T follicular helper cell (primary cell): ENCODE results near the gene TMEM221.

Source experiments
- DNase-seq: peaks from one replicate; pipeline ENCODE4 v3.0.0-alpha.2; 2020; ENCODE audit warnings: low read depth

The TMEM221 gene

GRCh38 chr19:17441241-17442021 lies 7.0 kb downstream of the TMEM221 start:
- no peak for DNase-seq

- DNase-seq: no peak
Measured at GRCh38 chr19:17436874-17437267, 11.6 kb downstream of the TMEM221 start.

DNA sequence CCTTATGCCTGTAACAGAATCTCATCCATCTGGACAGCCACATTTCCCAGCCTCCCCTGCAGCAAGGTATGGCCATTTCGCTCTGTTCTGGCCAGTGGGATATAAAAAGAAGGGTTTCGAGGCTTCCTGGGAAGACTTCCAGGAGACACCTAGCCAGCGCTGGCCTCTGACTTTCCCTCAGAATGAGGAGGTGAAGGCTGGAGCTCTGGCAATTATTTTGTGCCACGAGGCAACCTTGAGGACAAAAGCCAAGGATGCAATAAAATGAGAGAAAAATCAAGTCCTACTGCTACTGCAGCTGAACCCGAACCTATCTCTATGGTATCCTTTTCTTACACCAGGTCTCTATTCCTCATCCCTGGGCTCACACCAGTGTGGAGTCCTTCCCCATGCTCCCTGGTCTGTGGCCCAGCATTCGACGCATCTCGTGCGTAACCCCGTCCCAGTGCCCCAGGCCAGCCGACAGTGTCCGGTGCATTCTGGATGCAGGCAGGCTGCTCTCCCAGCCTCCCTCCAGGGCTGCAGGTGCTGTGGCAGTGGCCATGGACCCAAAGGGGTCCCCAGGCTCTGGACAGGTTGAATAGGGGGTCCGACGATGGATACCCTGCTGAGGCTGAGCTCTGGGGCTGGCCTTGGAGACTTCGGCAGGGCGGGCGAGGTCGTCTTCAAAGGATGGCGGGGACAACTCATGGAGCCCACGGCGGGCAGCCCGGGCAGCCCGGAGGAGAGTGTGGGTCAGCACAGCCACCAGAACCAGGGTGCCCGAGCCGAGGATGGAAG lies 12.2 kb downstream of the TMEM221 start:
- DNase-seq: no peak

- DNase-seq: no peak
Measured at GRCh38 chr19:17435218-17435617, 13.2 kb downstream of the TMEM221 start.

GRCh38 chr19:17431417-17431816 lies 17.1 kb downstream of the TMEM221 start:
- DNase-seq: no peak

DNA sequence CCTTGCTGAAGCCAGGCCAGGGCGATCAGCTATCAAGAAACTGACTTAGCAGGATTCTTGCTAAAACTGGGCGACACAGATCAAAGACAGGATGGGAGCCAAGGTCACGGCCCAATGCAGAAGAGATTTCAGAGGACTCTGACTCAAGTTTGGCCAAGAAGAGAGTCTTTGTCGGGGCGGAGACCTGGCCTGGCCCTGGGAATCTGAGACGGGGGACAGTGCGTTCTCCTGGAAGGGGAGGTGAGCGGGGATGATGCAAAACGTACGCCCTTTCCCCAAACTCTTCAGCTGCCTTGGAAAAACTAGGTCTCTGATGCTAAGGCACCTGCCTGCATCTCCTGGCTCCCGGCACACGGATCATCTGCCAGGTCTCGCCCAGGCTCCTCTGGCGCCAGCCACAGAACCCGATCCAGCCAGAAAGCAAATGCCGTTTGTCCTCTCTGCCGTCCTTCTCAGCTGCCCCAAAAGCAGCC lies 18.8 kb downstream of the TMEM221 start:
- no peak for DNase-seq

GRCh38 chr19:17424743-17425365 lies 23.6 kb downstream of the TMEM221 start:
- no peak for DNase-seq

- no peak for DNase-seq
Measured at GRCh38 chr19:17423429-17424208, 24.8 kb downstream of the TMEM221 start.

DNA sequence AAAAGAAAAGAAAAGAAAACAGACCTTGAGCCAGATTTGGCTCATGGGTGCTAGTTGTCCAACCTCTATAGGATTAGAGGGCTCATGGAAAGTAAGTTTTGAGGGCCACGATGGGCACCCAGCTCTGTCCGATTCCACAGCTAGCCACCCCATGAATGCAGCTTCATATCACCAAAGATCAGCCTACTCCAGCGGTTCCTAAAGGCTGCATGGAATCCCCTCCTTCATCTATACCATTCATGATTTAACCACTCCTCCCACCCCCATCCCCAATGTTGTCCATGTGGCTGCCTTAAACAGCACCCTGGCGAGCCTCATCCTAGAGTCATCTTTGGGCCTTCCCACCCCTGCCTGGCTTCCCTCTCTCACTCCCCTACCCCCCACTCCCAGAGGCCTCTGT lies 26.5 kb downstream of the TMEM221 start:
- DNase-seq: no peak

DNA sequence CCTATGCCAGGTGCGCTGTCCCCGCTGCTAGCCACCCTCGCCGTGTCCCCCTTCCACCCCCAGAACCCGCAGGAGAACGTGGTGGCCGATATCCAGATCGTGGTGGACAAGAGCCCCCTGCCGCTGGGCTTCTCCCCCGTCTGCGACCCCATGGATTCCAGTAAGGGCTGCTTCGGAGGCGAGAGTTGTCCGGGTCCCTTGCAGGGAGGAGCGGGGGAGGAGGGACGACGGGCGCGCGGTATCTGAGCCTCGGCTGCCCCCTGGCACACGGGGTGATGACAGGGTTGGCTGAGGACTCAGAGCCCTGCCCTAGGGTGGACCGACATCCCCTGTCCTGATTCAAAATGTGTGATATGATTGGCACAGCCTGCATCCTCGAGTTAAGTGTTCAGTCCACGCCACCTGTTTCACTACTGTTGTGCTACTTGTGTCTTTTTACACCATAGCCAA lies 28.0 kb downstream of the TMEM221 start:
- no peak for DNase-seq

GRCh38 chr19:17419621-17420474 lies 28.6 kb downstream of the TMEM221 start, which contains the start of gene MVB12A:
MVB12A (plus strand) TSS chr19:17420047; CDS start chr19:17420136, 89 bp downstream.
- peak; percentile 94 for DNase-seq

GRCh38 chr19:17419154-17419620 lies 29.3 kb downstream of the TMEM221 start:
- no peak for DNase-seq

GRCh38 chr19:17418710-17419109 lies 29.8 kb downstream of the TMEM221 start:
- no peak for DNase-seq

DNA sequence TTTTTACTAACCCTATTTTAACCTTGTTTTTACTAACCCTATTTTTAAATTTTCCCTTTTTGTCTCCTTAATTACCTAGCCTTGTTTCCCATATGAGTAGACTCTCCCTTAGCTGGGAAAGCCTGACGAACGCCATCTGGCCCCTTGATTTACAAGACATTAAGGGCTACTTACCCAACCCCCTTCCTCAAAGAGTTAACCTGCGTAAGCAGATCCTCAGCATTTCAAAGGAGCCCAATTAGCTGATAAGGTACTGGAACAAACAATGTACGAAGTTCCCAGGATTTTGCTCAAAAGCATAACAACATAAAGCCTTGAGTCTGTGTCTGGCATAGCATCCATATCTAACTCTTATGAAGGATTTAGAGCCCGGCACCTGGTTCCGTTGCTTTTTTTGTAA lies 33.3 kb downstream of the TMEM221 start:
- DNase-seq: no peak

GRCh38 chr19:17414097-17414496 lies 34.4 kb downstream of the TMEM221 start:
- no peak for DNase-seq

DNA sequence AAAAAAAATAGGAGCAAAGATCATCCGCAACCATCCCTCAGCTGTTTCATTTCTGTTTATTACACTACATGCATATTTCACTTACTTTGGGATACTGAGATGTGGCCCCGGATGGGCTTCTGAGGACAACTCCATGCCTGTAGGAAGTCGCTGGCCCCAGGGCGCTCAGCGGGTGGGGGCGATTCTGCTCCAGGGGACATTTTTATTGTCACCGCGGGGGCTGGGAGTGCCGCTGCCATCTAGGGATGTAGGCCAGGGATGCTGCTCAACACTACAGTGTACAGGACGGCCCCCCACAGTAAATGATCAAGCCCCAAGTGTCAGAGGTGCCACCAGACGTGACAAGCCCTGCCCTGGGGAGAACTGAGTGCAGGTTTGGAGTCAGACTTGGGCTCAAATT lies 36.7 kb downstream of the TMEM221 start:
- no peak for DNase-seq

DNA sequence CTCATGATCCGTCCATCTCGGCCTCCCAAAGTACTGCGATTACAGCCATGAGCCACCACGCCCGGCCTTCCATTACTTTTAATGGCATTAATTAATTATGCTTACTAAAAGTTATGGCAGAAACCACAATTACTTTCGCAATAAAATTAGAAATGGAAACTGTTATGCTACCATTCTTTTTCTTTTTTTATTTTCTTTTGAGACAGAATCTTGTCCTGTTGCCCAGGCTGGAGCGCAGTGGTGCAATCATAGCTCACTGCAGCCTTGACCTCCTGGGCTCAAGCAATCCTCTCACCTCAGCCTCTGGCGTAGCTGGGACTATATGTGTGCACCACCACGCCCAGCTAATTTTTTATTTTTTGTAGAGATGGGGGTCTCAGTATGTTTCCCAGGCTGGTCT lies 38.5 kb downstream of the TMEM221 start:
- no peak for DNase-seq

- DNase-seq: no peak
Measured at GRCh38 chr19:17406887-17407196, 41.6 kb downstream of the TMEM221 start.

- no peak for DNase-seq
Measured at GRCh38 chr19:17406046-17406886, 42.2 kb downstream of the TMEM221 start.
